ENCODE measurements around the gene COL1A1.

The COL1A1 gene

DNA sequence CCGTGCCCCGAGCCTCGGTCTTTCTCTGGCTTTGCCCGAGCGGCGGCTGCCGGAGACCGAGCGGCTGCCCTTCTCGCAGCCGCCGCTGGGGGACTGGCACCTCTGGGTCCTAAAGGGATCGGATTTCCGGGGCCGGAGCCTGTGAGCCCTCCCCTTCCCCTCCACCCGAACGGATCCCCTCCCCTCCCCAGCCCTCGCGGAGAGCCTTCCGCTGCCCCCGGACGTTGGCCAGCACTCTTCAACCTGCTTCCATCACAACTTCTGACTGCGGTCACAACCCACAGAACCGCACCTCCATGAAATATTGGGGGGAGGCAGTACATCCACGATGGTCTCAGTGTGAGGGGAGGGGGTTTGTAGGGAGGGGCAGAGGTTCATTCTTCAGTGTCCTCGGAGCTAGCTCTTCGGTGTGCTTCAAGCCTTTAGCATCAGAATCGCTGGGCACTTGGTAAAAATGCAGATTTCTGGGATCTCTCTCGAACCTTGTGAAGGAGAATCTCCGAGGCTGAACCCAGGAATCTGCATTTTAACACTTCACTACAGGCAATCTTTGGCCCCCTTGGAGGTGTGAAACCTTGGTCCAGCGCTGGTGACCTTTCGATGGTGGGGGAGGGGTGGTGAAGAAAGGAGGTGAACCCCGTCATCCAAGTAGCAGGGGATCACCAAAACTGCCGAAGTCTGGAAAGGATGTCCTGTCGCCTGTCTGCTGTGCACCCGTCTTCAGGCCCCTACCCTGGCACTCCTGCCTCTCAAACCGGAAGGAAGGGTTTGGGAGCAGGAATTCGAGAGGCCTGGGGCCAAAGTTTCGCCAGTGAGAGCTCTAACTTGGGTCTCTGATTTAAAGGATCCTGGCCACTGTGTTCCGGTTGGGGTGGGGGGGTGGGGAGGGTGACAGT lies 50.1 kb downstream of the COL1A1 start:
- peak; percentile 96 for DNase-seq
- Histone ChIP-seq H3K23ac (ENCODE audit: low read length) (no peak overlapping the region), H3K27me3 (ENCODE audit: insufficient read depth, low read length, poor library complexity) (no peaks in the 10 kb centered on the region), H3K4me1 (ENCODE audit: control insufficient read depth, low read depth, low read length) (peaks cover 11% of the 10 kb centered on the region), H3K4ac (ENCODE audit: low read depth, low read length) (peak overlapping the region; percentile 23), H3K27ac (ENCODE audit: low read depth, low read length) (peak overlapping the region; percentile 87), H4K5ac (ENCODE audit: low read length) (peak overlapping the region; percentile 86), H3K56ac (ENCODE audit: low read length) (peak overlapping the region; percentile 87), H4K8ac (ENCODE audit: low read depth, low read length) (no peak overlapping the region), H3K9ac (ENCODE audit: low read length) (peak overlapping the region; percentile 70), H2BK15ac (replicated peaks; ENCODE audit: low read depth) (no peak overlapping the region), H3K36me3 (ENCODE audit: control insufficient read depth, insufficient read depth, low read length) (no peaks in the 10 kb centered on the region), H2BK120ac (ENCODE audit: low read depth, low read length) (no peak overlapping the region), H3K4me2 (ENCODE audit: low read length) (peak overlapping the region; percentile 61), H2BK5ac (ENCODE audit: low read length) (peak overlapping the region; percentile 64), H2AK5ac (ENCODE audit: low read length) (no peak overlapping the region), H3K79me1 (ENCODE audit: low read length) (peaks cover 9% of the 10 kb centered on the region), H3K18ac (ENCODE audit: low read length) (peak overlapping the region; percentile 70), H3K4me3 (ENCODE audit: low read length) (peak overlapping the region; percentile 35), H3K79me2 (ENCODE audit: control insufficient read depth, insufficient read depth, low read length) (peaks cover 6% of the 10 kb centered on the region)
- no CpG with 5 or more reads among the region's 40 CpGs for WGBS (ENCODE audit: extremely low coverage, insufficient coverage, low lambda C conversion rate)

GRCh38 chr17:50150354-50151040 lies 50.9 kb downstream of the COL1A1 start, which contains the start of gene PPP1R9B:
PPP1R9B (minus strand) TSS chr17:50150677; CDS start chr17:50150513, 164 bp downstream.
- Histone ChIP-seq H3K23ac (ENCODE audit: low read length) (peak within 1 kb of the TSS; percentile 89), H3K36me3 (ENCODE audit: control insufficient read depth, insufficient read depth, low read length) (no peaks in the 10 kb centered on the region), H3K4me2 (ENCODE audit: low read length) (peak within 1 kb of the TSS; percentile 88), H3K27ac (ENCODE audit: low read depth, low read length) (peak within 1 kb of the TSS; percentile 87), H3K27me3 (ENCODE audit: insufficient read depth, low read length, poor library complexity) (no peaks in the 10 kb centered on the region), H3K4me3 (ENCODE audit: low read length) (peak within 1 kb of the TSS; percentile 51), H2BK15ac (replicated peaks; ENCODE audit: low read depth) (no peak within 1 kb of the TSS), H3K18ac (ENCODE audit: low read length) (peak within 1 kb of the TSS; percentile 70), H4K8ac (ENCODE audit: low read depth, low read length) (no peak within 1 kb of the TSS), H3K56ac (ENCODE audit: low read length) (peak within 1 kb of the TSS; percentile 87), H2BK120ac (ENCODE audit: low read depth, low read length) (no peak within 1 kb of the TSS), H3K79me2 (ENCODE audit: control insufficient read depth, insufficient read depth, low read length) (peaks cover 6% of the 10 kb centered on the region), H3K4ac (ENCODE audit: low read depth, low read length) (peak within 1 kb of the TSS; percentile 36), H4K5ac (ENCODE audit: low read length) (peak within 1 kb of the TSS; percentile 86), H2BK5ac (ENCODE audit: low read length) (peak within 1 kb of the TSS; percentile 64), H2AK5ac (ENCODE audit: low read length) (no peak within 1 kb of the TSS), H3K4me1 (ENCODE audit: control insufficient read depth, low read depth, low read length) (peaks cover 11% of the 10 kb centered on the region), H3K79me1 (ENCODE audit: low read length) (peaks cover 9% of the 10 kb centered on the region), H3K9ac (ENCODE audit: low read length) (peak within 1 kb of the TSS; percentile 85)
- no CpG with 5 or more reads among the region's 69 CpGs for WGBS (ENCODE audit: extremely low coverage, insufficient coverage, low lambda C conversion rate)
- no peak for DNase-seq

DNA sequence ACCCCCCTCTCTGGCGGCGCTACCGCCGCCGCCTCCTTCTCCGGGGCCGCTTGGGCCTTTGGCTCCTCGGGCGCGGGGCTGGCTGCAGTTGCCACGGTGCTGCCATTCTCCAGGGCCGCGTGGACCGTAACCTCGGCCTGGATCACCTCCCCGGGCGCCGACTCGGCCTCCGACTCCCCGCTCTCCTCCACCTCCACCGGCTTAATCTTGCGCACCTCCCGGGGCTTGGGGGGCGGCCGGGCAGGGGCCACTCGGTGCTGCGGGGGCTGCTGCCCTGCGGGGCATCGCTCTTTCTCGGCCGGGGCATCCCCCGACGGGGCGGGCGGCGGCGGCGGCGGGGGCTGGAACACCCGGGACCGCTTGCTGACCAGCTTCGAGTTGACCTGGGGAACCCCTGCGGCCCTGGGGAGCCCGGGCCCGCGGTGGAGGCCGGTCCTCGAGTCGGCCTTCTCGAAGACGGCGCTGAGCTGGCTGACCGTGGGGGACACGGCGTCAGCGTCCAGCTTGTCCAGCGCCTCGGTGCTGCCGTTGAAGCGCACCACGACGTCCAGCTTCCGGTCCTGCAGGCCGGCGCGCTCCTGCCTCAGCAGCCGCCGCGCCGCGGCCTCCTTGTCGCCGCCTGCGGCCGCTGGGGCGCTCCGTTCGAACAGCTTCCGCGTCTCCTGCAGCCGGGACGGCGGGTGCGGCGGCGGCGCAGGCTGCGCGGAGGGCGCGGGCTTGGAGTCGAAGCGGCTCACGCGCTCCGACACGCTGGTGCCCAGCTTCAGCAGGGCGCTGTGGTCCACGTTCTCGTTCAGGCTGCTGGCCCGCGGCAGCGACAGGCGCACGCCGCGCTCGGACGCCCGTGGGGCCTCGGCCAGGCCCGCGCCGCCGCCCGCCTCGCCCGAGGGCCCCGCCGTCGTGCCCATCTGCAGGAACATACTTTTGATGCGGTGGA lies 51.7 kb downstream of the COL1A1 start:
- no CpG with 5 or more reads among the region's 123 CpGs for WGBS (ENCODE audit: extremely low coverage, insufficient coverage, low lambda C conversion rate)
- peaks cover 6% of the 10 kb centered on the region for H3K79me2 ChIP-seq (ENCODE audit: control insufficient read depth, insufficient read depth, low read length)
- peak overlapping the region; percentile 51 for H3K4me3 ChIP-seq (ENCODE audit: low read length)
- no peak overlapping the region for H3K27ac ChIP-seq (ENCODE audit: low read depth, low read length)
- no peak overlapping the region for H4K8ac ChIP-seq (ENCODE audit: low read depth, low read length)
- H2BK120ac ChIP-seq (ENCODE audit: low read depth, low read length), result no peak overlapping the region
- DNase-seq, result peak; percentile 78
- peak overlapping the region; percentile 85 for H3K9ac ChIP-seq (ENCODE audit: low read length)
- no peak overlapping the region for H2BK5ac ChIP-seq (ENCODE audit: low read length)
- peaks cover 11% of the 10 kb centered on the region for H3K4me1 ChIP-seq (ENCODE audit: control insufficient read depth, low read depth, low read length)
- no peak overlapping the region for H2BK15ac ChIP-seq (replicated peaks; ENCODE audit: low read depth)
- H2AK5ac ChIP-seq (ENCODE audit: low read length), result no peak overlapping the region
- no peaks in the 10 kb centered on the region for H3K36me3 ChIP-seq (ENCODE audit: control insufficient read depth, insufficient read depth, low read length)
- H3K4ac ChIP-seq (ENCODE audit: low read depth, low read length), result peak overlapping the region; percentile 28
- H3K18ac ChIP-seq (ENCODE audit: low read length), result peak overlapping the region; percentile 57
- H3K79me1 ChIP-seq (ENCODE audit: low read length), result peaks cover 9% of the 10 kb centered on the region
- peak overlapping the region; percentile 88 for H3K4me2 ChIP-seq (ENCODE audit: low read length)
- peak overlapping the region; percentile 87 for H3K56ac ChIP-seq (ENCODE audit: low read length)
- no peak overlapping the region for H4K5ac ChIP-seq (ENCODE audit: low read length)
- H3K27me3 ChIP-seq (ENCODE audit: insufficient read depth, low read length, poor library complexity), result no peaks in the 10 kb centered on the region
- peak overlapping the region; percentile 89 for H3K23ac ChIP-seq (ENCODE audit: low read length)

DNA sequence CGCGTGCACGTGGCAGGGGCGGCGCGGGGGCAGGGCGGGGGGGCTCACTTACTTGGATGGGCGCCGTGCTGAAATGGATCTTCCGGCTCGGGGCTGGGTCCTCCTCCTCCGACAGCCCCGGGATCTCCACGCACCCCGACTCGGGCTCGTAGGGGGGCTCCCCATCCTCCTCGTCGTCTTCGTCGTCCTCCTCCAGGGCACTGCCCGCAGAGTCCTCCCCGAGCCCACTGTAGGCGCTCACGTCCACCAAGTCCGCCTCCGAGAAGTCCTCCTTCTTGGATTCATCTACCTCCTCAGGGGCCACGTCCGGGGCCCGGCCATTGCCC lies 52.4 kb downstream of the COL1A1 start:
- peak overlapping the region; percentile 85 for H3K9ac ChIP-seq (ENCODE audit: low read length)
- H3K27me3 ChIP-seq (ENCODE audit: insufficient read depth, low read length, poor library complexity), result no peaks in the 10 kb centered on the region
- no peak overlapping the region for H4K5ac ChIP-seq (ENCODE audit: low read length)
- no CpG with 5 or more reads among the region's 30 CpGs for WGBS (ENCODE audit: extremely low coverage, insufficient coverage, low lambda C conversion rate)
- DNase-seq, result no peak
- peak overlapping the region; percentile 47 for H3K4me3 ChIP-seq (ENCODE audit: low read length)
- no peak overlapping the region for H2AK5ac ChIP-seq (ENCODE audit: low read length)
- H3K4me1 ChIP-seq (ENCODE audit: control insufficient read depth, low read depth, low read length), result peaks cover 11% of the 10 kb centered on the region
- no peak overlapping the region for H4K8ac ChIP-seq (ENCODE audit: low read depth, low read length)
- H3K23ac ChIP-seq (ENCODE audit: low read length), result no peak overlapping the region
- no peak overlapping the region for H2BK15ac ChIP-seq (replicated peaks; ENCODE audit: low read depth)
- no peak overlapping the region for H3K4ac ChIP-seq (ENCODE audit: low read depth, low read length)
- no peaks in the 10 kb centered on the region for H3K36me3 ChIP-seq (ENCODE audit: control insufficient read depth, insufficient read depth, low read length)
- no peak overlapping the region for H2BK120ac ChIP-seq (ENCODE audit: low read depth, low read length)
- peak overlapping the region; percentile 88 for H3K4me2 ChIP-seq (ENCODE audit: low read length)
- no peak overlapping the region for H2BK5ac ChIP-seq (ENCODE audit: low read length)
- peak overlapping the region; percentile 57 for H3K18ac ChIP-seq (ENCODE audit: low read length)
- H3K79me1 ChIP-seq (ENCODE audit: low read length), result peaks cover 9% of the 10 kb centered on the region
- H3K79me2 ChIP-seq (ENCODE audit: control insufficient read depth, insufficient read depth, low read length), result peaks cover 6% of the 10 kb centered on the region
- H3K27ac ChIP-seq (ENCODE audit: low read depth, low read length), result no peak overlapping the region
- H3K56ac ChIP-seq (ENCODE audit: low read length), result peak overlapping the region; percentile 87

DNA sequence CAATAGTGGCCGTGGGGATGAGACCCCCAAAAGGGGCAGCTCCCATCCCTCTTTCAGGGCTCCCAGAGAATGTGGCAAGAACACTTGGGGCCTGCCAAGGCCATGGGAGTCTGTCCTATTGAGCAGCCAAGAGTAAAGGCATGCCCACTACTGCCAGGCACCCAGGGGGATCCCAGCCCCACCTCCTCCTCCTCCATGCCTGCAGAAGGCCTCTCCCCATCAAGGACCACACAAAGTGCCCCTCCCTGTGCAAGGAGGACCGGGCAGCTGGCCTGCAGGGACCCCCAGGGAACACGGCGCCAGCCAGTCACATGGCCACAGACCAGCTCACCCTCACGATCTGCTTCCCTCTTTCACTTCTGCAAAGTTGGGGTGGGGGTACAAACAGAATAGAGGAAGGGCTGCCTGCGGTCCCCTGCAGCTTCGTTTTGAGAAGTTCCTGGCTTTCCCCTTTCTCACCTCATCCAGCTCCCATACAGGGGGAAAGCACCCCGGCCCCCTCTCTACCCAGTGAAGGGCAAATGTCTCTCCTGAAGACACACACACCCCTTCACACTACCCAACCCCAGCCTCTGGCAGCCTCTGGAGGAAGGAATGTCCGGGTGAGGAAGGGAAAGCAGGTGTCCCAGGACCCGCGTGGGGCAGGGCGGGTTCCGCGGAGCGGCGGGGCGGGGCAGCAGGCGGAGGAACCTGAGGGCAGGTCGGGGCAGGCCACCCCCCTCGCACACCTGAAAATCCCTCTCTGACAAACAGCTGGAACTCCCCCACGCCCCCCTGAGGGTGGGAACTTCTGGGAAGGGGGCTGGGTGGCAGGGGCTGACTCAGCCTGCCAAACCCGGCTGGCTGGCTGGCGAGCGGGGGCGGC lies 53.0 kb downstream of the COL1A1 start:
- Histone ChIP-seq H3K4me2 (ENCODE audit: low read length) (peak overlapping the region; percentile 67), H3K36me3 (ENCODE audit: control insufficient read depth, insufficient read depth, low read length) (no peaks in the 10 kb centered on the region), H3K79me1 (ENCODE audit: low read length) (peaks cover 9% of the 10 kb centered on the region), H2BK15ac (replicated peaks; ENCODE audit: low read depth) (no peak overlapping the region), H3K4me1 (ENCODE audit: control insufficient read depth, low read depth, low read length) (peaks cover 11% of the 10 kb centered on the region), H3K27me3 (ENCODE audit: insufficient read depth, low read length, poor library complexity) (no peaks in the 10 kb centered on the region), H3K18ac (ENCODE audit: low read length) (no peak overlapping the region), H3K56ac (ENCODE audit: low read length) (peak overlapping the region; percentile 2), H3K9ac (ENCODE audit: low read length) (peak overlapping the region; percentile 43), H2BK5ac (ENCODE audit: low read length) (no peak overlapping the region), H2AK5ac (ENCODE audit: low read length) (no peak overlapping the region), H3K23ac (ENCODE audit: low read length) (no peak overlapping the region), H3K4ac (ENCODE audit: low read depth, low read length) (no peak overlapping the region), H4K8ac (ENCODE audit: low read depth, low read length) (no peak overlapping the region), H3K27ac (ENCODE audit: low read depth, low read length) (no peak overlapping the region), H2BK120ac (ENCODE audit: low read depth, low read length) (no peak overlapping the region), H4K5ac (ENCODE audit: low read length) (no peak overlapping the region), H3K4me3 (ENCODE audit: low read length) (peak overlapping the region; percentile 33), H3K79me2 (ENCODE audit: control insufficient read depth, insufficient read depth, low read length) (peaks cover 6% of the 10 kb centered on the region)
- peak; percentile 61 for DNase-seq
- WGBS (ENCODE audit: extremely low coverage, insufficient coverage, low lambda C conversion rate), result no CpG with 5 or more reads among the region's 25 CpGs
